Calu3 (cell line): ENCODE measurements around the gene PEX6. TPM values are rescaled to one million over a fixed set of nuclear protein-coding genes. Genes with fewer than 3 reads are reported as not detected.

Experiments
- BruUV-seq: library from RNA; stranded (reverse); fragments of 400-500 nt; replicated peaks from 2 replicates; lab custom pipeline; 2021; lab: Mats Ljungman, UMichigan
- CTCF ChIA-PET: fragments of 300-600 bp; sonication (Branson Sonifier 250); formaldehyde crosslinking; loops from one replicate; lab custom pipeline; 2022; ENCODE audit warnings: antibody characterized with exemption; lab: Charles Lee
- DNase-seq: peaks from one replicate; pipeline ENCODE4 v3.0.0; 2022
- H3K27ac Mint-ChIP-seq: one replicate; pipeline ENCODE4 v1.8.0; 2022; ENCODE audit warnings: mixed read lengths; ENCODE audit not compliant: unreplicated experiment
- H3K27me3 Mint-ChIP-seq: one replicate; pipeline ENCODE4 v1.8.0; 2022; ENCODE audit warnings: mixed read lengths; ENCODE audit not compliant: unreplicated experiment
- H3K36me3 Mint-ChIP-seq: one replicate; pipeline ENCODE4 v1.8.0; 2022; ENCODE audit warnings: mild to moderate bottlenecking, moderate library complexity, mixed read lengths; ENCODE audit not compliant: insufficient read depth, unreplicated experiment
- H3K4me1 Mint-ChIP-seq: one replicate; pipeline ENCODE4 v1.8.0; 2022; ENCODE audit warnings: mild to moderate bottlenecking, low read depth, mixed read lengths; ENCODE audit not compliant: unreplicated experiment
- H3K4me3 Mint-ChIP-seq: one replicate; pipeline ENCODE4 v1.8.0; 2022; ENCODE audit warnings: mild to moderate bottlenecking, low read depth, moderate library complexity, mixed read lengths; ENCODE audit not compliant: unreplicated experiment
- H3K9me3 Mint-ChIP-seq: one replicate; pipeline ENCODE4 v1.8.0; 2022; ENCODE audit warnings: low read depth, mixed read lengths; ENCODE audit not compliant: unreplicated experiment
- intact Hi-C: fragments of 100-400 bp; cut with micrococcal nuclease; formaldehyde crosslinking; loops from one replicate; pipeline ENCODE4 v1.10.0; 2022; ENCODE audit not compliant: unreplicated experiment
- total RNA-seq: library from RNA; stranded (reverse); gene quantifications from 2 replicates; pipeline ENCODE4 v1.2.3, GENCODE V29; 2022
- TF ChIP-seq, protein P1 (sequence below): fragments of 200-600 bp; IDR thresholded peaks from one replicate; pipeline ENCODE4 v1.8.0; 2022; ENCODE audit warnings: antibody characterized with exemption; ENCODE audit not compliant: unreplicated experiment

Gene PEX6
- total RNA-seq, 1 experiment from 2014 or later: 27.8 TPM

DNA sequence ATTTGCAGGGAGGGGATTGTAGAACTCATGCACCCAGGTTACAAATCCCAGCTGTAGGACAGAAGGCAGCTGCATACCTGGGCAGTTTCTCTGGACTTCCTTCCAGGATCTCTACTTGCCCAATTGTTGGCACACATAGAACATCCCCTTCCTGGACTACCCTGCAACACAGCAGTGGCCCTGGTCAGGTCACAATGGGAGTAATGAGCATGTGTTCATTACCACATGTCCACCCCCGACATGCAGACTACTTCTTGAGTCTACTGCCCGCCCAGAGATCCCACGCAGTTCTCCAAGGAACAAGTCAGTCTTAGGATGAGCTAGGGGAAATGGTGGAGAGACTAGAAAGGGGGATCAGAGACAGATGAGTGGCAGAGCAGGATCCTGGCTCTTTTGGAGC, 5.1 kb downstream of the PEX6 start:
- H3K36me3 Mint-ChIP-seq: peaks cover 34% of the 10 kb centered on the region
- no peak overlapping the region for H3K4me3 Mint-ChIP-seq
- peaks cover 26% of the 10 kb centered on the region for H3K4me1 Mint-ChIP-seq
- intact Hi-C loops: no loop called here
- no peaks in the 10 kb centered on the region for H3K27me3 Mint-ChIP-seq
- DNase-seq: no peak
- BruUV-seq: no TSS peak
- TF ChIP-seq, protein P1, sequence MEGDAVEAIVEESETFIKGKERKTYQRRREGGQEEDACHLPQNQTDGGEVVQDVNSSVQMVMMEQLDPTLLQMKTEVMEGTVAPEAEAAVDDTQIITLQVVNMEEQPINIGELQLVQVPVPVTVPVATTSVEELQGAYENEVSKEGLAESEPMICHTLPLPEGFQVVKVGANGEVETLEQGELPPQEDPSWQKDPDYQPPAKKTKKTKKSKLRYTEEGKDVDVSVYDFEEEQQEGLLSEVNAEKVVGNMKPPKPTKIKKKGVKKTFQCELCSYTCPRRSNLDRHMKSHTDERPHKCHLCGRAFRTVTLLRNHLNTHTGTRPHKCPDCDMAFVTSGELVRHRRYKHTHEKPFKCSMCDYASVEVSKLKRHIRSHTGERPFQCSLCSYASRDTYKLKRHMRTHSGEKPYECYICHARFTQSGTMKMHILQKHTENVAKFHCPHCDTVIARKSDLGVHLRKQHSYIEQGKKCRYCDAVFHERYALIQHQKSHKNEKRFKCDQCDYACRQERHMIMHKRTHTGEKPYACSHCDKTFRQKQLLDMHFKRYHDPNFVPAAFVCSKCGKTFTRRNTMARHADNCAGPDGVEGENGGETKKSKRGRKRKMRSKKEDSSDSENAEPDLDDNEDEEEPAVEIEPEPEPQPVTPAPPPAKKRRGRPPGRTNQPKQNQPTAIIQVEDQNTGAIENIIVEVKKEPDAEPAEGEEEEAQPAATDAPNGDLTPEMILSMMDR: no peak
- CTCF ChIA-PET: interaction anchor here (1.0 to 1.1 kb wide), 2 partner anchors 10 kb away, joined by 3 to 4 read pairs; partner anchors contain the start of gene PPP2R5D
- H3K9me3 Mint-ChIP-seq: no peaks in the 10 kb centered on the region
- H3K27ac Mint-ChIP-seq: no peak overlapping the region

DNA sequence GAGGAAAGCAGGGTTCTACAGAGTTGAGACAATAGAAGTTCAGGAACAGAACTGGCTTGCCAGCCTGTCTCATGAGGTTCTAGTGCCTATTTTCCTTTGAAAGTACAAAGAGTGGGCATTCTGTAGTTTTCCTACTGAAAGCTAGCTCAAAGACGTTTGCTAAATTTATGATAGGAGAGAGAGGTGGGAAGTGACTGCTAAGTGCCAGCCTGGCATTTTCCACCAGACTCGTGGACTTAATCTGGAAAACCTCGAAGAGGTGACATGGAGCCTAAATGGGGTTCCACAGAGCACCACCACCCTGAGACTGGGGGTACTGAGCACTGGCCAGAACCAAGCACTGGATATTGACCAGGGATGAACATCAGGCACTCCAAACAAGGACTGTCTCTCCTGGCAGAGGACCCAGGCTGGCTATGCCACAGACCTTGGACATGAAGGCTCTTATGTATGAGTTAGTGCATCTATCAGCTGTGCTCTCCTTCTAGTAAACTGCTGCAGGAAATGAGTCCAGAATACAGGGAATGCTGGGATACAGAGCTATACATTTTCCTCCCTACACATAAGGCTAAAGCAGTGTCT, 7.1 kb downstream of the PEX6 start:
- peaks cover 25% of the 10 kb centered on the region for H3K36me3 Mint-ChIP-seq
- peaks cover 22% of the 10 kb centered on the region for H3K4me1 Mint-ChIP-seq
- no peak overlapping the region for H3K4me3 Mint-ChIP-seq
- H3K27me3 Mint-ChIP-seq: no peaks in the 10 kb centered on the region
- TF ChIP-seq, protein P1: no peak
- BruUV-seq: no TSS peak
- CTCF ChIA-PET: interaction anchor here (0.7 to 1.3 kb wide), 4 partner anchors 12 to 36 kb away, joined by 3 to 7 read pairs (median 4); partner anchors contain the start of gene PPP2R5D
- DNase-seq: no peak
- H3K27ac Mint-ChIP-seq: no peak overlapping the region
- intact Hi-C loops: no loop called here
- no peaks in the 10 kb centered on the region for H3K9me3 Mint-ChIP-seq

DNA sequence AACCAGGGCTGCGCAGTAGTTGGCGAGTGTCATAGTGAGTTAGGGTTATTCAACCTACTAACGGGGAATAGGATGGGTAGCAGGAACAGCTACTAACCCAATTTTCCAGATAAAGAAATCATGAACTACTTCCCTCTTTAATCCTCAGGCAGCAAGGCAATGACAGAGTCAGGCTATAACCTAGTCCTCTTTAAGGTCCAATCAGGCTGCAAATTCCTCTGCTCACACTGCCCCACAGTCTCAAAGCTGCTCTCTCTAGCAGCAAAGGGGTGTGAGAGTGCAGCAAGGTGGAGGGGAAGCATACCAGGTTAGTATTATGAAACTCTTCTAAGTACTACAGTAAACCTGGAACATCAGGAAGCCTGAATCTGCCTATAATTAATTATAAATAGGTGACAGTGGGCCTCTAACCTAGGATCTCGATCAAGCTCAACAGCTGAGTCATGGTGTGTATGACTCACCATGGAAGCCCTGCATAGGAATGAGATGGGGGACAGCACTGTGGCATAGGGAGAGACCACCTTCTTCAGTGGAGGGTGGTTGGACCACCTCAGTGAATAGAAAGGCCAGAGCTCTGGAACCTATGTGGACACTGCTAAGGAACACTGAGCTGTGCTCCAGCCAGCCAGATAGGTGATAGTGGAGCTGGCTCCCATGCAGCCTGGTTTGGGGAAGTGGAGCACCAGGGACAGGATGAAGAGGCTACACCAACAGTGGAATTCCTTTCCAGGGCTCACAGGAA, 7.9 kb downstream of the PEX6 start:
- peaks cover 18% of the 10 kb centered on the region for H3K36me3 Mint-ChIP-seq
- CTCF ChIA-PET: interaction anchor here (0.6 to 1.4 kb wide), 5 partner anchors 13 to 230 kb away, joined by 3 to 5 read pairs (median 3); partner anchors contain the start of gene PPP2R5D
- BruUV-seq: no TSS peak
- H3K4me3 Mint-ChIP-seq: no peak overlapping the region
- H3K27me3 Mint-ChIP-seq: no peaks in the 10 kb centered on the region
- no peaks in the 10 kb centered on the region for H3K9me3 Mint-ChIP-seq
- no peak overlapping the region for H3K27ac Mint-ChIP-seq
- TF ChIP-seq, protein P1: no peak
- peaks cover 18% of the 10 kb centered on the region for H3K4me1 Mint-ChIP-seq
- intact Hi-C loops: no loop called here
- DNase-seq: peak; percentile 15

DNA sequence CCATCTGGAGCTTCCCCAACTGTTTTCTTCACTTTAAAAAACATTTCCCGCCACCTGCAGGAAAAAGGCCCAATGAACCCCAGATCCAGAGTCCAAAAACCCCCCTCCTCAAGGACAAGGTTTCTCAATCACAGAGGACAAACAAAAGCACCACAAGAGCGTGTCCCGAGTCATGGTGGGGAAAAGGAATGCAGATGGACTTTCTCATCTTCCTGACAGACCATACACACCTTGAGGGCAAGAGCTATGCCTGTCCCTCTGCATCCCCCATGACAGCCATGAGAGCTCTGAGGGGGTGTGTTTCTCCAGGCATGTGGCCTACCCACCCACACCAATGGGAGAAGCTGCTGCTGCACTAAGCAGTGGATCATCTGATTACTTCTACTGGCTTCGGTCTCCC, 9.0 kb downstream of the PEX6 start:
- no peaks in the 10 kb centered on the region for H3K27me3 Mint-ChIP-seq
- no peak overlapping the region for H3K4me3 Mint-ChIP-seq
- H3K9me3 Mint-ChIP-seq: no peaks in the 10 kb centered on the region
- intact Hi-C loops: no loop called here
- no TSS peak for BruUV-seq
- TF ChIP-seq, protein P1: no peak
- no peak for DNase-seq
- peaks cover 18% of the 10 kb centered on the region for H3K4me1 Mint-ChIP-seq
- CTCF ChIA-PET: interaction anchor here (1.4 kb wide), 1 partner anchor 31 kb away, joined by 3 read pairs; no protein-coding TSS in a partner anchor
- peaks cover 14% of the 10 kb centered on the region for H3K36me3 Mint-ChIP-seq
- H3K27ac Mint-ChIP-seq: no peak overlapping the region
